Stimulated activated CD8-positive, alpha-beta memory T cell treated with anti-CD3 and anti-CD28 coated beads, Interleukin-12 subunit alpha, Interleukin-12 subunit beta, amount 100 ng/mL, for 24 hours (primary cell): ENCODE measurements around the gene ADAM22.

ENCODE experiments used
- DNase-seq: peaks from one replicate; pipeline ENCODE4 v3.0.0-alpha.2; 2020; ENCODE audit errors: extremely low read depth

Gene ADAM22

DNA sequence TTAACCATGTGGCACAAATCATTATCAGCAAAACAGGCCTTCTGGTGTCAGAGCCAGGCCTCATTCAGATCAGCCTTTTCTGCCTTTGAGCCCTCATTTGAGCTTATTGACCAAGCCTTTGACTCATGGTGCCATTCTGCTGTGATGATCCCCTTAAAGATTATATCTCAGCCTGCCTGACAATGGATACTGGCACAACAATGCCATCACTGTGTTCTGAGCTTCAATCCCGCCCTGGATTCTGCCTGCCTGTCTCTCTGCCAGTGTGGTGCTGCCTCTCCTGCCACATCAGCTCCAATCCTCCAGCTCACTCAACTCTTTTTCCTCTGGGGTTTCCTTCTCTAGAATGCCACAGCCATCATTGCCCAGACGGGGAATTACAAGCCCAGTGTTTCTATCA lies 233.2 kb downstream of the ADAM22 start:
- DNase-seq: no peak

DNA sequence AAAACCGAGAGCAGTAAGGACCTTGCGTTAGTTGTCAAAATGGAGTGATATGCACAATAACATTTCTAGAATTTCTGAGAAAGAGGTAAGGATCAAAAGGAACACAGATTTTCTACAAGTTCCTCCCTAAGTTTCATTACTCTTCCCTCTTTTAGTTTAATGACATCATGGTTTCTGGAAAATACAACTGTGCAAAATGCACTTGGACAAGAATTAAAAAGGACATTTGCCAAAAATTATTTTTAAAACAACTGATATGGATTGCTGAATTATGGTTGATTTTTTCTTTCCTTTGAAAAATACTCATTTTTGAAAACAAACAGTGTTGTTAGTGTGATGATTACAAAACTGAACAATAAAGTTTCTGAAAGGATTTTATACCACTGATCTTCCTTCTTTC lies 233.7 kb downstream of the ADAM22 start:
- no peak for DNase-seq

DNA sequence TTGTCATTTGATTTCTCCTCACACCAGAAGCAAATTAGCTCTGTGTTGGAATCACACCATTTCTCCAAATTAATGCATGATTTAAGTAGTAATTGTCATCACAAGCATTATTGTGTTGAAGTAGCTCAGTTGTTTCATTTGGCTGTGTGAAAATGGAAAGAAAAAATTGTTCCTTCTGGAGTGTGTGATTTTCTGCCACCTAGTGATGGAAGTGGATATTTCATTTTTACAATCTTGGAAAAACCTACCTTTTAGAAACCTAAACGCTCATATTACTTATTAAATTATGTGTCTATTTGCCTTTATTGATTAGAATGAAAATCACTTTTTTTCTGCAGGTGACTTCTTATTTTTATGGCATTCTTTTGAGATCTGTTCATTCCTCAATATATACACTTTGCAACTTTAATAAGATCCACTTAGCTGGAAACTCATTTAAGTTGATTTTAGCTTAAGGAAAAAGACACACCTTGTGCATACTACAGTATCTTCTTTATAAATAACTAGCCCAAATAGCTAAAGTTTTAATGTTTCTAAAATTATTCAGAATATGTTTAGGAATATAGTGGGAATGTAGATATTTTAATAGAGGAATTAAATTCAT lies 235.8 kb downstream of the ADAM22 start:
- DNase-seq: no peak

DNA sequence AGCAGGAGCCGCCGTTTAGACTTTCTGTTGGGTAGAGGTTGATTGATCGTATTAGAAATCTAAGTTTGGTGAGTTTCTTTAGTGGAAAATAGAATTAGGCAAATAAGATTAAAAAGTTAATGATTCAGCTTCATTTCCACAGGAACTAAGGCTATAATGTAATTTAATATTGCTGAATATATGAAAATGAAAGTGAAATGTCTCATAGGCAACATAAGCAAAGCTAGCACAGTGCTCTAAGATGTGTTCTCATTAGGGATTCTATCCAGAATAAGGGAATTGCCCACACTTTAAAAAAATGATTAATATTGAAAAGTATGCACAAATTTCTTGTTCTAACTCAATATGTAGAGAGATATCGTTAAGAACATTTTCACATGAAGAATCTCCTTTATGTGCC lies 238.8 kb downstream of the ADAM22 start:
- no peak for DNase-seq

DNA sequence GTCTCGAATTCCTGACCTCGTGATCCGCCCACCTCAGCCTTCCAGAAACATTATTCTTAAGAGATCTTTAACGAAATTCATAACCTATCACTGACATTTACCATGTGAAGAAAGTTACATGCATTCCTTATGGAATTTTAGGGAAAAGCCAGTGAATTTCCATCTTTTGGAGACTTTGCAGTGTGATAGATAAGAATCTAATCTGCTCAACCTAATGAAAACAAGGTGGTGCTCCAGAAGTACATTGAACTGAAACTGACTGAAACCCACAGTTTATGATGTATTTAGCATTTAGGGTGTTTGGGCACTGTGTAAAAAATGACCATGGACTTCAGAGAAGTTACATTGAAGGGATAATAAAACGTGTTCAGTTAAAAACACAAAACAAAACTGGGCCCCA lies 242.1 kb downstream of the ADAM22 start:
- no peak for DNase-seq

DNA sequence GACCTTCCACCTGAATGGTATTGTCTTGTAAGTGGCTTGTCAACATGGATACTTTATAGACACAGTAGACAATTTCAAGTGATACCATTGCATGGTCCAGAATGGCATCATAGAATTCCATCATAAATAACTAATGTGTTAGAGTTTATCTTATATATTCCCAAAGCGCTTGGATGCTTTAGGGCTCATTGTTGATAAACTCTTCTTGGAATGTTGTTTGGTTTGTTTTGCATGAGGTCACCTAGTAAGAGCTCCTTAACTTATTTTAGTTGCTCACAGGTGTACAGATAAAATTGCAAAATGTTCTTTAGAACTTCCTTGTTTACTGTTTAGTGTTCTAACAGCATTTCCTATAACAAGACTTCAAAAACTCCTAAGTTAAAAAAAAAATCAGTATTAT lies 249.0 kb downstream of the ADAM22 start:
- no peak for DNase-seq

DNA sequence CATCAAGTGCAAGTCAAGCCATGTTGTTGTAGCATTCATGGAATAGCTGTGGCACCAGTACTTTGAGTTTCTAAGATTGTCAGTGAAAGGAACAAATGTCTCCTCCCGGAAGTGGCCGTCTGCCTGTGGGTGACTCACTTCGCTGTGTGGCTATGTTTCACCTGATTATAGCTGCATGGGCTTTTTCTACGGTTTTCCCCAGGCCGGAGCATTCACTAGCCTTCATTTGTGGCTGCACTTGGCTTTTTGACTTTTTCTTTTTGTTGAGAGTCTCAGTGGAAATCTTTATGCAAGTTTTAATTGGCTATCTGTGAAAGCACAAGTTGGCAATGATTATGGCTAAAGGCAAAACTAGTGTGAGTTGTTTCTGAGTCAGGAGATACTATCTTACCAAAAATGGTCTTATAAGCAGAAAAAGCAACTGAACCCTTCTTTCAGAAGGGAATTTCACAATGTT lies 250.8 kb downstream of the ADAM22 start:
- DNase-seq: no peak

DNA sequence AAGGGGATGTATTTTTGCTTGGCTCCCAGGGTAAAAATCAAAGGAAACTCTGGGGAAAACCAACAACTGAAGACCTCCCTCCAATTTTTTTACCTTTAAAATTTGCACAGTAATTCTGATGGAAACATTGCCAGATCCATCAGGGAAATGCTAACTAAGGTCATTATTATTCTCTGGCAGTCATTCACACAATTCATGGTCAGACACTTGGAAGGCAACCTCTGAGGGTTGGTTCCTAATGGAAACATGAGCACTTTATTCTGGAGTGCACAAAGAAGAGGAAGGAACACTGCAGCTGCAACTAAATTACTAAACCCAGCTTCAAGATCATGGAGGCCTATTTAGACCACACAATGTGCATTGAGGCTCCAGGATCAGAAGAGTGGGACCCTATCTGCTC lies 251.6 kb downstream of the ADAM22 start:
- no peak for DNase-seq

DNA sequence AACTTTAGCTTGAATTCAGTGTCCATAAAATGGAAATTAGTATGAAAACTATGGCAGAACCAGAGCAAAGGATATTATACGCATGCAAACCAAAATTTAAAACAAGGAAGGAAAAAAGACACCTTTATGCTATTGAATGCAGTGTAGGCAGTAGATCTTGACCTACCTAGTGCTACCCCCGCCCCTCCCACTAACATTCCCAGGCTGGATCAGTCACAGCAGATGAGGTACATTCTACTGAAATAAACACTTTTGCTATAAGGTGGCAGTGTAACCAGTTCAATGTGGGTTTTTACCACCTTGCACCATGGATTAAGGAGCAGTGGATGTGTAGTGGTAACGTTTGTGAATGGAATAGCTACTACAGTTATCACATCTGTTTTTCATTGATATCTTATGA lies 257.9 kb downstream of the ADAM22 start:
- no peak for DNase-seq

DNA sequence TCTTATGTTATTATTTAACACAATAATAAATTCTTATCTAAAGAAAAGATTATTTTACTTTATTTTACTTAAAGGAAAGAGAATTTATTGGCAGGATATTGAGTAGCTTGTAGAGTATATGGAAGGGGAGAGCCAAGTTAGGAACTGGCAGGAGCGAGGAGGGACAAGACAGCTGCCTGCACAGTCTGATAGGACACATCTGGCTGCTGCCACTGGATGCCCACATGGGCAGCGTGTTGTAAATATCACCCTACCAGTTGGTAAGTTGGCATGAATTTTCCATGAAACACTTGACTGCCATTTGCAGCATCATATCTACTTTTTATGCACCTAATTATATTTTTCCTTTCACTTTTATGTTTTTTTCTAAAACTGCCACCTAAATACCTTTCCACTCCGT lies 266.2 kb downstream of the ADAM22 start:
- DNase-seq: no peak

DNA sequence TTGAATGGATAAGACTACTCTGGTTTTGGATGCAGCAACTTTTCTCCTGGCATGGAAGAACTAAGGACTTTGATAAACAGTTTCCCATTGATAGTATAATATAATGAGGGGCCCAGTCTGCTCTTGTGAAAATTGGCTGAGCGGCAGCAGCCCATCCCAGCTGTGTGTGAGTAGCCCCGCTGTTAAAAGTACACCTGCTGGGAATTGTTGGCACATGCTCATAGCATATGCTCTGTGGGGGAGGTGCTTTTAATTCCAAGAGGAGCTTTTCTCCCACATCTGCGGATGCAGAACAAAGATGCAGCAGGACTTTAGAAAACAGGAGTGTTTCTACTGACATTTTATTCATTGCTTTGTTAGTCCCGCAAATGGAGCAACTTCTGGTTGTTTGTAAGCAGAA lies 266.7 kb downstream of the ADAM22 start:
- no peak for DNase-seq

DNA sequence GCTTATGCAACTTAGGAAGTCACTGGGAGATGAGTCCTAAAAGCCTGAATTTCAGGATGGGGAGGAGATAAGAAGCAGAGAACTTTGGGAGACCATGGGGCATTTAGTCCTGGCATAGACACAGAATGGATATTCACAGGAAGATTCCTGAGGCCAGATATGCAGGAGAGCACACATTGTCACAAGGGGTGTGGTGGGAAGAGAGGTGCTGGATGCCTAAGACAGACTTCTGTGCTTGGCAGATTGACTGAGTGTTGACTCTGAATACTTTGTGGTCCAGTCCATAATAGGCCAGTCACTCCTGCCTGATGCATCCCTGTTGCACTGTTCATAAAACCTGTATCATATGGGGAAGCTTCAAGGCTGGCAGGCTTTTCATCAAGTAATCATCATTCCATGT lies 267.3 kb downstream of the ADAM22 start:
- no peak for DNase-seq

DNA sequence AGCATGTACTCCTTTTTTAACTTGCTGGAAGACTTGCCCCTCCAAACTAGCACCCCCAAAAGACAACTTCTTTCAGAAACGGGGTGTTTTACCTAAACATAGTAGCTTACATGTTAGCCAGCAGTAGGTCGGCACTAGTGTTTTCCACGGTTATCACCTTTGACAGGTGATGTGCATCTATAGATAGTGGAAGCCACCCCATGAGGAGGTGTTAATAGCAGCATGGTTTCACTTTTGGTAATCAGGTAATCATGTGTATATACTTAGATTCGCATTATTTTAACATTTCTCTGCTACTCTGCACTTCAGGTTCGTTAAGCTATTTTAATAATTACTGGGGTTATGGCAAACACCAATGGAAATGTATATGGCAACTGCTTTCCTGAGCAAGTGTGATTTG lies 268.2 kb downstream of the ADAM22 start:
- DNase-seq: no peak

DNA sequence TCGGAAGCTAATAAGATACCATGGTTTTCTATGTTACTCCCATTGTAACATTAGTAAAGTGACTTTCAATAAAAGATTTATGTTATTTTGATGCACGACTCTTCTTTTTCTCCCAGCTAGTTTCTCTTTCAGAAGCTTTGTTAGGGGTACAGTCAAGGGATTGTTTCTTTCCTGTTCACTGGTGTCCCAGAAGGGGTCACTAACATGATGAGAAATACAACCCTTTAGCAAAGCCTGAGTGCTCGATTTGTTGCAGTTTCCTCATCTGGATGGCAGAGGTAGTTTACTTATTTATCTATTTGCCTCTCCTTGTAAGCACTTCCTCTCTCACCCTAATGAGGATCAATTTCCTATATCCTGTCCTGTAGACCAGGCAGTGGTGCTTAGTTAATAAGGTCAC lies 268.7 kb downstream of the ADAM22 start:
- DNase-seq: no peak

DNA sequence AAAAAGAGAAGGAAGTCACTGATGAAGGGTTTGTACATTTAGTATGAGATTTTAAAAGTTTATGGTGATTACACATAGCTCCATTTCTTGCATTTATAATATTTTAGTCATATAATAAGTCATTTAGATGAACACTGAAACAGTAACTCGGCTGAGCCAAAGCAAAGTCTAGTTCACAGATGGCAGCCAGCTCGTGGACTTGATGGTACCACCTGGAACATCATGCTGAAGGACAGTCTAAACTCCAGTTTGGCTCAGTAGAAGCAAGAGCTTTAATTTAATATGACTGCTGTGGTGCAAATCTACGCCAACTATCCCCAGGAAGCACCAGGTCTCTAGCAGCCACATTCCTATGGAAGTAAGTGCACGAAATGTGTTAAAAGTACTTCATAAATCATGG lies 269.4 kb downstream of the ADAM22 start:
- DNase-seq: no peak

DNA sequence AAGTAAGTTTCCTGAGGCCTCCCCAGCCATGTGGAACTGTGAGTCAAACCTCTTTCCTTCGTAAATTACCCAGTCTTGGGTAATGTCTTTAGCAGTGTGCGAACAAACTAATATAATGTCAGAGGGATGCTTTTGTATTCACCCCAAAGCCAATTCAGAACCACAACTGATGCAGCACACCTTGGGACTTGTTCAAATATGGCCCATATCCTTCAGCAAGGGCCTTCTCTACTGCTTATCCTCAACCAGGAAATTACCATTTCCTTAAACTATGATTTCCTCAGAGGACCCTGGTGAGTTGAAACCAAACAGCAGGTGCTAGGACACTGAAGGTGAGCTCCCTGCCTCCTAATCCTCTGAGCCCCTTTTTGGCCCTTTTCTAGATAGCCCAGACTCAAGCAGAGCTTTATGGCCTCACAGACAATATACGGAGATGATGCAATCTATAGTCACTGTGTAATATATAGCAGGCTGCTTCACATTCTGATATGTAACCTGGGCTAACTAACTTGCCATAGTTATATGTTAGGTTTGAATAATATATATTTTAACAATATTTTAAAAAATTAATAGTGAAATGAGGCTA lies 270.6 kb downstream of the ADAM22 start:
- DNase-seq: no peak

DNA sequence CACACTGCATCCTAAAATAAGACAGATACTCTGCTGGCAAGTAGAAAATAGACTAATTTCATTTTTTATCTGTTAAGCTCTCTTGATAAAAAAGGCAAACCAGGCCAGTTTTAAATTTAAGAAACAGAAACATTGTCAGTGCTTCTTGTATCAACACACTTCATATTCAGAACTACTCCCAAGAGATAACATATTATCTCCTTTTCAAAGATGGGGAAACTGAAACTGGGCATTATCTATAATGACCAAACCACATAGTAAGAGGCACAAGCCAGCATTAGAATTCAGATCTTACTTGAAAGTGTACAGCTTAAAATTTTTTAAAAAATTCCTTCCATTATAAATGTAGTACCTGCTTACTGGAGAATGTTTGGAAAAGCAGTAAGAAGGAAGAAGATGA lies 271.1 kb downstream of the ADAM22 start:
- DNase-seq: no peak

DNA sequence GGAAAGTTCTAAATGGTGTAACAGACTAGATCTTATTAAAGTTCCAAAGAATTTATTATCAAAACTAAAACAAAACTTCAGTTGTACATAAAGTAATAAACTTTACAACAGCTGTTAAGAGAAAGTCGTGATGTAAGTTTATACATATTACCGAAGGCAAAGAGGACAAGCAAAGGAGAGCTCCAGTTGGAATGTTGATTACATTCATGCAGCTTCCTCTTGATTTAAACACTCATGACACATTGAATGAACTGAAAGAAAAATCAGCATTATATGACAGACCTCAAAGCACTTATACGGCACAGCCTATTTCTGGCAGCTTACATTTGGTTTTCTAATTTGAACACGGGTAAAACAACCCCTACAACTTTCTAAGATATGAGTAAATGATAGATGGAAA lies 272.2 kb downstream of the ADAM22 start:
- no peak for DNase-seq

DNA sequence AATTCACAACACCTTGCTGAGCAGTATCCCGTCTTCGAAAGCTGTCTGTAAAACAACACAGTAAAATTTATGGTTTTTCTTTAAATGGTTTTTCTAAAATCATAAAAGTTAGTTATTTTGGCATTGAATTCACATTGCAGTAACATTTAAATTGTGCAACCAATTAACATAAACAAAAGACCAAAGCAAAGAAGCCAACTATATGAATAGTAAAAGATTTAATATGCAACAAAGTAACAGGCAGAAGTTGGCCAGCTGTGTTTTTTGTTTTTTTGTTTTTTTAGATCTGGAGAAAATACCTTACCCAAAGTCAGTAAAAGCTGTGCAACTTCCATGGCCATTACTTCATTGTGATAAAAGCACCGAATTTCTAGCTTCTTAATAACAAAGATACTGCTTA lies 274.5 kb downstream of the ADAM22 start:
- no peak for DNase-seq

DNA sequence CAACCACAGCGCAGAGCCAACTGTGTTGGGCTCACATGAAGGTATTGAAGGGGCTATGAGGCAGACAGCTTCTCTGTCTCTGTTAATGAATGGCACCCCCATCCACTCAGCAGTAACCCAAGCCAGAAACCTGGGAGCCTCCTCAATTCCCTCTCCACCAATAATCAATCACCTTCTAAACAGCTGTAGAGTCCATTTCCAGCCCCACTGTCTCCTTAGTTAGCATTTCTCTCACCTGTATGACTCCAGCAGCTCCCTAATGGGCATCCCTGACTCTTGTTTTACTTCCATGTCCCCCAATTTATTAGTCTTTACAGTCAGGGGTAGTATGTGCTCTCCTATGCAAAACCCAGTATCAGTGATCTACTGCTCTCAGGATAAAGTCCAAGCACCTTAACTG lies 278.9 kb downstream of the ADAM22 start:
- no peak for DNase-seq

DNA sequence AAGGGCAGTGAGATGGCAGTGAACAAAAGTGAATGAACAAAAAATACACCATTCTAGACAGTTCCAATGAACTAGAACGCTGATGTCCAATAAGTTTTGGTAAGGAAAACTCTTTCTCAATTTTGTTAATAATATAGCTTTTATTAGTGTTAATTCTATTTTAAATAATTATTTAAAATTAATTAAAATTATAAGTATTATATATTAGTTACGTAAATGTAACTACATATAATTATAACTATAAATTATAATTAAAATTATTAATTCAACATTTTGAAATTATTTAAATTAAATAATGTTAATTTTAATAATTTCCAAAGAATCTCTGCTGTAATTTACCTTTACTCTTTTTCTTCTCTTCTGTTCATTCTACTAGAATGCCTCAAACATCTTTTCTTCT lies 280.4 kb downstream of the ADAM22 start:
- DNase-seq: no peak

DNA sequence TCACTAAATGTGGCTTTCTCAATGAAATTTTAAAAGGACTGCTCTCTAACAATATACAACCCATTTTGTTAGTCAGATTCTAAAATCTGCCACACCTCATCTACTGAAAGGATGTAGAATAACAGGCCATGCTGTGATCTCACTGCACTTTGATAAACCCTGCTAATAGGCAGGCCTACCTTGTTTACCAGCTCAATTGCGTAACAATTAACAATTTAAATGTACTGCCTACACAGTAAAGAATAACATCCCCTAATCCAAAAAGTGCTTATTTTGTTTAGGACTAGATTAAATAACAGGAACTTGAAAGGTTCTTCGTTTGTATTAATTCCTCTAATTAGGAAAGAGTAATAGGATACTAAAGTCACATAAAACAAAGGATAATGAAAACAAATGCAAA lies 281.2 kb downstream of the ADAM22 start:
- no peak for DNase-seq

DNA sequence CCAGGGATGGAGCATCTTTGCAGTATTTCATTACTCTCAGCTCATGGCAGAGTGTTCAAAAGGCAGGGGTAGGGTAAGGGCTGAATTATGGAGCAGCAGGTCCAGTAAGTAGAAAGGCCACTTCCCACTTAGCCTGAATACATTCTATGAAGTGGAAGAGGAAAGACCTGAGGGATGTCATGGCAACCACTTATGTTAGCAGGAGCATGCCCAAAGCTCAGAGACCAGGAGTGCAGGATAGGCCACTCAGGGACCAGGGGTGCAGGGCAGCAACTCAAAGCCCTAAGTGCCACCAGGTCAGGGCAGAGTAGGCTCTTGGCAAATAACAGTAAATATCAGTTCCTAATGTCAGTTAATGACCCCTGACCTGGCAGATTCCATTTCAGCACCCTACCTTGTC lies 282.2 kb downstream of the ADAM22 start:
- no peak for DNase-seq
